Keratinocyte (primary cell): ENCODE measurements around the gene DOCK1.

Experiments
- CTCF ChIP-seq, 3 experiments: IDR thresholded peaks in 1 of 3; conservative IDR thresholded peaks in 1 of 3; optimal IDR thresholded peaks in 1 of 3; 2 replicates in 2 of 3; 3 replicates in 1 of 3; pipeline versions ENCODE3 to v1.5.1; 2011; ENCODE audit warnings: low read length in 3 of 3, mild to moderate bottlenecking in 3 of 3, moderate library complexity in 2 of 3, control low read depth in 1 of 3, inconsistent platforms in 1 of 3; ENCODE audit not compliant: insufficient read depth in 2 of 3; ENCODE audit errors: extremely low read depth in 1 of 3
- EZH2 ChIP-seq: IDR thresholded peaks from one replicate; pipeline ENCODE4 v1.6.1; 2012; ENCODE audit warnings: inconsistent platforms, mild to moderate bottlenecking, low read length, moderate library complexity

- TF ChIP-seq CTCF (optimal IDR thresholded peaks at IDR 0.05 in 1 of 3, IDR thresholded peaks at IDR 0.05 in 1 of 3, conservative IDR thresholded peaks at IDR 0.05 in 1 of 3; ENCODE audit: extremely low read depth in 1 of 3, insufficient read depth in 2 of 3, low read length in 3 of 3): no peak
- no peak for TF ChIP-seq EZH2
These were observed 61.7 kb downstream of the DOCK1 start for GRCh38 chr10:126966938-126967337.
